ENCODE data around the gene TMEM187. TPM values are rescaled to one million over a fixed set of nuclear protein-coding genes. Genes with fewer than 3 reads are reported as not detected.

Gene TMEM187
- total and polyA plus RNA-seq, 3 donors from 2014 or later, result 6.1 to 15.7 (median 13.1) TPM

- intact Hi-C loops (cut with DNase I; ENCODE audit: low total_unique reads), result no loop called here
- peak; percentile 88 for DNase-seq
- peaks cover 12% of the 10 kb centered on the region for H3K4me1 ChIP-seq
Measured at GRCh38 chrX:153971124-153971449, 1.5 kb upstream of the TMEM187 start.

GRCh38 chrX:153971450-153972367 is 845 bp upstream of the TMEM187 start, which contains the start of gene HCFC1:
TSS of gene HCFC1 (minus strand) at chrX:153971818. CDS start at chrX:153970840, 978 bp downstream.
- 1% methylated on average over 69 of the region's 96 CpGs; no CpG with 5 or more reads in 1 of the 2 donors for WGBS, 2 donors
- H3K4me3 ChIP-seq, result peak within 1 kb of the TSS; percentile 74 to 88
- H3K27me3 ChIP-seq, result no peaks in the 10 kb centered on the region
- H3K27ac ChIP-seq, result peak within 1 kb of the TSS; percentile 98 to 99
- DNase-seq, result peak; percentile 90
- no peaks in the 10 kb centered on the region for H3K9me3 ChIP-seq
- peaks cover 10% of the 10 kb centered on the region for H3K4me1 ChIP-seq
- TF ChIP-seq, protein P1, sequence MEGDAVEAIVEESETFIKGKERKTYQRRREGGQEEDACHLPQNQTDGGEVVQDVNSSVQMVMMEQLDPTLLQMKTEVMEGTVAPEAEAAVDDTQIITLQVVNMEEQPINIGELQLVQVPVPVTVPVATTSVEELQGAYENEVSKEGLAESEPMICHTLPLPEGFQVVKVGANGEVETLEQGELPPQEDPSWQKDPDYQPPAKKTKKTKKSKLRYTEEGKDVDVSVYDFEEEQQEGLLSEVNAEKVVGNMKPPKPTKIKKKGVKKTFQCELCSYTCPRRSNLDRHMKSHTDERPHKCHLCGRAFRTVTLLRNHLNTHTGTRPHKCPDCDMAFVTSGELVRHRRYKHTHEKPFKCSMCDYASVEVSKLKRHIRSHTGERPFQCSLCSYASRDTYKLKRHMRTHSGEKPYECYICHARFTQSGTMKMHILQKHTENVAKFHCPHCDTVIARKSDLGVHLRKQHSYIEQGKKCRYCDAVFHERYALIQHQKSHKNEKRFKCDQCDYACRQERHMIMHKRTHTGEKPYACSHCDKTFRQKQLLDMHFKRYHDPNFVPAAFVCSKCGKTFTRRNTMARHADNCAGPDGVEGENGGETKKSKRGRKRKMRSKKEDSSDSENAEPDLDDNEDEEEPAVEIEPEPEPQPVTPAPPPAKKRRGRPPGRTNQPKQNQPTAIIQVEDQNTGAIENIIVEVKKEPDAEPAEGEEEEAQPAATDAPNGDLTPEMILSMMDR (IDR thresholded peaks at IDR 0.05), result no peak
- TF ChIP-seq POLR2A (IDR thresholded peaks at IDR 0.05), result no peak
- intact Hi-C loops (cut with DNase I; ENCODE audit: low total_unique reads), result no loop called here
- H3K36me3 ChIP-seq (ENCODE audit: low read depth, missing control alignments), result no peaks in the 10 kb centered on the region

More at GRCh38 chrX:153971124-153971449, 1.5 kb upstream of the TMEM187 start:
- WGBS, 2 donors, result 0% methylated on average over 25 of the region's 34 CpGs; no CpG with 5 or more reads in 1 of the 2 donors
- no peaks in the 10 kb centered on the region for H3K27me3 ChIP-seq
- no peaks in the 10 kb centered on the region for H3K36me3 ChIP-seq (ENCODE audit: low read depth, missing control alignments)
- no peaks in the 10 kb centered on the region for H3K9me3 ChIP-seq
- H3K4me3 ChIP-seq, result peak overlapping the region; percentile 74 to 88
- H3K27ac ChIP-seq, result peak overlapping the region; percentile 98 to 99
- TF ChIP-seq POLR2A (IDR thresholded peaks at IDR 0.05), result no peak
- TF ChIP-seq, protein P1 (IDR thresholded peaks at IDR 0.05), result no peak

DNA sequence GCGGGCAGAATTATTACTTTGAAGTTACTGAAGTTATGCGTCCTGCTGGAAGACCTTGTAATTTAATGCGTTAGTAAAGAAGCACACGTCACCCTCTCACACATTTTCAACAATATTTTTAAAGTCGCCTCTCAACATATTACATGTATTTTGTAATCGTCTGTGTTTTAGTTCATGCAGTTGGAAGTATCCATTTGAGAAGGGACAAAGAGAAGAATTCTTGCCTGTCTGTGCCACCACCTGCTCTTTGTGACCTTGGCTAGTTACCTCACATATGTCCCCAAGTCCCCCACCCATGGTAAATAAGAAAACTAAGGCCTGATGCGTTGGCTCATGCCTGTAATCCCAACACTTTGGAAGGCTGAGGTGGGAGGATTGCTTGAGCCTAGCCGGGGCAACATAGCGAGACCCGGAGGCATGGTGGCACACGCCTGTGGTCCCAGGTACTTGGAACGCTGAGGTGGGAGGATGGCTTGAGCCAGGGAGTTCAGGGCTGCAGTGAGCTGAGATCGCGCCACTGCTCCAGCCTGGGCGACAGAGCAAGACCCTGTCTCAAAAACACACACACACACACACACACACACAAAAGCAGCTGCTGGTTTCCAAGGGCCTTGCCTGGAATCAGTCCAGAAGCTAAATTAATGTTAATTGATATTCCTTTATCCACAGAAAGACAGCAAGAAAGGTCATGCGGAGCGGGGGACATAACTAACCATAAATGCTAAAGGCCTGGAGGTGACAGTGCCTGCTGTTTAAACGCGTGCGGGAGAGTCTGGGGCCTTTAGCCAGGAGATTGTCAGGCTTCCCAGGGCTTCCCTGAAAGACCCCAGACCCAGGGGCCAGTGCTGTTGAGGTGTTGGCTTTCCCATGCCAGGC is 811 bp downstream of the TMEM187 start:
- peaks cover 4% of the 10 kb centered on the region for H3K4me1 ChIP-seq
- H3K27ac ChIP-seq, result peak overlapping the region; percentile 81 to 98
- H3K4me3 ChIP-seq, result peak overlapping the region; percentile 53 to 74
- DNase-seq, result no peak
- H3K27me3 ChIP-seq, result no peaks in the 10 kb centered on the region
- no peaks in the 10 kb centered on the region for H3K36me3 ChIP-seq (ENCODE audit: low read depth, missing control alignments)
- intact Hi-C loops (cut with DNase I; ENCODE audit: low total_unique reads), result no loop called here
- WGBS, 2 donors, result 0 to 24% methylated on average over 6 to 19 of the region's 20 CpGs
- no peak for TF ChIP-seq POLR2A (IDR thresholded peaks at IDR 0.05)
- TF ChIP-seq, protein P1 (IDR thresholded peaks at IDR 0.05), result no peak
- H3K9me3 ChIP-seq, result no peaks in the 10 kb centered on the region

- DNase-seq, result no peak
- intact Hi-C loops (cut with DNase I; ENCODE audit: low total_unique reads), result no loop called here
- no peaks in the 10 kb centered on the region for H3K36me3 ChIP-seq (ENCODE audit: low read depth, missing control alignments)
- TF ChIP-seq, protein P1 (IDR thresholded peaks at IDR 0.05), result no peak
- no peak for TF ChIP-seq POLR2A (IDR thresholded peaks at IDR 0.05)
- no peaks in the 10 kb centered on the region for H3K4me1 ChIP-seq
- no peaks in the 10 kb centered on the region for H3K27me3 ChIP-seq
- whole genome bisulfite sequencing, 2 donors, result 60 to 80% methylated on average over 2 to 14 of the region's 14 CpGs
- no peak overlapping the region for H3K4me3 ChIP-seq
- peak overlapping the region; percentile 81 to 98 for H3K27ac ChIP-seq
- no peaks in the 10 kb centered on the region for H3K9me3 ChIP-seq
Measured at GRCh38 chrX:153974003-153974725, 1.6 kb downstream of the TMEM187 start.
